Measurements from ENCODE around the gene WRNIP1. TPM values are rescaled to one million over a fixed set of nuclear protein-coding genes. Genes with fewer than 3 reads are reported as not detected.

WRNIP1 gene
- total RNA-seq, 4 donors from 2014 or later = 72.3 to 94.7 (median 87.0) TPM

DNA sequence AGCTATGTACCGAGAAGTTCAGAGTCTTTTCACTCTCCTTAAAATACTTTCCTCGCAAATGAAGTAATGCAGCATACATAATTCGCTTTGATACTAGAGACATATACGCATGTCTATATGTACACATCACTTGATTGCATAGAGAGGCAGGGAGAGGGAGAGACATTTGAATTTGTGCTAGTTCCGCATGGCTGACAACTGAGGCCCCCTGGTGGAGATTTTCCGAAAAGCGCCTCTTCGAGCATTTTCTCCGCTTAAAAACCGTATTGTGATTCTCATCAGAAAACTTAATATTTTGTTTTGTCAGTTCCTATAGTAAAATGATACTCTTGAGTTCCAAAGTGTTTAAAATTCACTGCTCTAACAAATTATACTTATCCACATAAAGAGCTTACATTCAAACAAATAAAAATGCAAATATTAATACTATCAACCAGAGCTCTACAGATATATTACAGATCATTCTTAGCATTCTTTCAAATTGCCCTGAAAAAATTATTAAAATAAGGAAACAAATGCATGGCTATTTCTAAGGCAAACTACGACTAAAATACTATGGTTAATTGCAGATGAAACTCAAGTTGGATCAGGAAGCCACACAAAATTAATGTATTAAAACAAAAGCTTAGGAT lies 15.1 kb upstream of the WRNIP1 start:
- WGBS, 2 donors = 7 to 10% methylated on average over 11 of the region's 11 CpGs
- no peak for TF ChIP-seq POLR2A (IDR thresholded peaks at IDR 0.05)
- TF ChIP-seq, protein P1, sequence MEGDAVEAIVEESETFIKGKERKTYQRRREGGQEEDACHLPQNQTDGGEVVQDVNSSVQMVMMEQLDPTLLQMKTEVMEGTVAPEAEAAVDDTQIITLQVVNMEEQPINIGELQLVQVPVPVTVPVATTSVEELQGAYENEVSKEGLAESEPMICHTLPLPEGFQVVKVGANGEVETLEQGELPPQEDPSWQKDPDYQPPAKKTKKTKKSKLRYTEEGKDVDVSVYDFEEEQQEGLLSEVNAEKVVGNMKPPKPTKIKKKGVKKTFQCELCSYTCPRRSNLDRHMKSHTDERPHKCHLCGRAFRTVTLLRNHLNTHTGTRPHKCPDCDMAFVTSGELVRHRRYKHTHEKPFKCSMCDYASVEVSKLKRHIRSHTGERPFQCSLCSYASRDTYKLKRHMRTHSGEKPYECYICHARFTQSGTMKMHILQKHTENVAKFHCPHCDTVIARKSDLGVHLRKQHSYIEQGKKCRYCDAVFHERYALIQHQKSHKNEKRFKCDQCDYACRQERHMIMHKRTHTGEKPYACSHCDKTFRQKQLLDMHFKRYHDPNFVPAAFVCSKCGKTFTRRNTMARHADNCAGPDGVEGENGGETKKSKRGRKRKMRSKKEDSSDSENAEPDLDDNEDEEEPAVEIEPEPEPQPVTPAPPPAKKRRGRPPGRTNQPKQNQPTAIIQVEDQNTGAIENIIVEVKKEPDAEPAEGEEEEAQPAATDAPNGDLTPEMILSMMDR (IDR thresholded peaks at IDR 0.05) = peak in 1 of 3 donors; percentile 26
- intact Hi-C loops (cut with DNase I; ENCODE audit: low total_unique reads) = no loop called here
- DNase-seq (ENCODE audit: low spot score in 2 of 2) = peak; percentile 41 to 92
- no peak overlapping the region for H3K4me3 ChIP-seq (ENCODE audit: low read depth, poor library complexity, severe bottlenecking)

DNA sequence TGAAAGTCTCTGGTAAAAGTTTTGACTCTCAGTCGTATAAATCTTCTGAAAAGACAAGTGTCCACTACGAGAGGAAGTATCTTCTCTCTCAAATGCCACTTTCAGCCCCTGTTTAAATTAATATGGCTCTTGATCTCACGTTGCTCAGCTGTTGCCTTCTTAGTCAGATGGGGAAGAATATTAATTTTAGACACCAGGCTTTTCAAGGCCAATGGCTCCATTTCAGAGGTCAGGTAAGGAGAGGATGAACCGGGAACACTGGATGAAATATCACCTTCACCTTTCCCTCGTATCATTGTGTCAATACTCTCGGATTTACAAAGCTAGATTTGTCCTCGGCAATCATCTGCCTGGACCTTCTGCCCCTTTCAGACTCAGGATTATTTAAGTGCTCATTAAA lies 14.4 kb upstream of the WRNIP1 start, which contains the start of gene MYLK4:
MYLK4 (minus strand) TSS at position 91 of the 400 bp plus-strand sequence. CDS start 1,628 bp downstream, outside the sequence.
- WGBS, 2 donors = 89 to 90% methylated on average over 7 of the region's 7 CpGs
- no peak for DNase-seq (ENCODE audit: low spot score in 2 of 2)
- TF ChIP-seq, protein P1 (IDR thresholded peaks at IDR 0.05) = no peak
- no peak for TF ChIP-seq POLR2A (IDR thresholded peaks at IDR 0.05)
- intact Hi-C loops (cut with DNase I; ENCODE audit: low total_unique reads) = no loop called here
- H3K4me3 ChIP-seq (ENCODE audit: low read depth, poor library complexity, severe bottlenecking) = no peak within 1 kb of the TSS

DNA sequence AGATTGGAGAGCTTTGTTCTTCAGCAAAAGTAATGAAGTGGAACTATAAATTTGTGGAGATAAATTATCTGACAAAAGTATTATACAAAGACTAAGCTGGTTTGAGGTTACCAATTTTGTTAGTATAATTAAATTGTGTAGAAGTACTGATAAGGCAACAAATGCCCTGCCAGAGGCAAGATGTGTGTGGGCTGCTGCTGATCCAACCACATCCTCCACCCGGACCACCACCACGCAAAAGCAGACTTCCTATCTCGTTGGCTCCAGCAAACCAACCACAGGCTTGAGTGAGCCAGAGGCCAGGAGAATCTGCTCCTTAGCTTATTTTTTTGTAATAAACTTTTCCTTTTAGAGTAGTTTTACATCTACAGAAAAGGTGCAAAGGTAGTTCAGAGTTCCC lies 13.3 kb upstream of the WRNIP1 start:
- TF ChIP-seq POLR2A (IDR thresholded peaks at IDR 0.05) = no peak
- TF ChIP-seq, protein P1 (IDR thresholded peaks at IDR 0.05) = no peak
- H3K4me3 ChIP-seq (ENCODE audit: low read depth, poor library complexity, severe bottlenecking) = no peak overlapping the region
- intact Hi-C loops (cut with DNase I; ENCODE audit: low total_unique reads) = no loop called here
- DNase-seq (ENCODE audit: low spot score in 2 of 2) = no peak
- WGBS, 2 donors = 77 to 80% methylated on average over 3 of the region's 3 CpGs

DNA sequence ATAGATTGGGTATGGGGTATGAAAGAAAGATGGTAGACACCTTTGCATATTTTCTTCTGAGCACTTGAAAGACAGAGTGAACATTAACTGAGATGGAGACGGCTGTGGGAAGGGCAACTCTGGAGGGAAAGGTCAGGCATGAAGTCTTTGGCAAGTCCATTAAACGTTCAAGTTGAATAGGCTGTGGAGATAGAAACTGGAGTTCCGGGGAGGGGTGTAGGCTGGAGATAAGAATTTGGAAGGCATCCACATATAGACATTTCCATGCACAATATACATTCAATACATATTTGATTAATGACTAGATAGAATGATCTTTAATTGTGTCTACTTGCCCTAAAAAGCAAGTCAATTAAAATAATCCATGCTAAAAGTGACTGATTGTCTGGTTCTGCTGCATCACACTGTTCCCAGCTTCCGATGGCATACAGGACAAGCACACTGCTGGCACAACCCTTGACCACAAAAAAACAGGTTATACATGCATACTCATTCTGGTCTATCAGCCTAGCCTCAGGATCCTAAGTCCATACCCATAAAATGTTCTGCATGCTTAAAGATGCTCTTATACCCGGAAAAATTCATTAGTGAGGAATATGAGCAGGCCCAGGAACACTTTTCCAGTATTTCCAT lies 12.6 kb upstream of the WRNIP1 start:
- DNase-seq (ENCODE audit: low spot score in 2 of 2) = no peak
- TF ChIP-seq, protein P1 (IDR thresholded peaks at IDR 0.05) = no peak
- no peak for TF ChIP-seq POLR2A (IDR thresholded peaks at IDR 0.05)
- H3K4me3 ChIP-seq (ENCODE audit: low read depth, poor library complexity, severe bottlenecking) = no peak overlapping the region
- WGBS, 2 donors = 84 to 86% methylated on average over 5 of the region's 5 CpGs
- intact Hi-C loops (cut with DNase I; ENCODE audit: low total_unique reads) = no loop called here

DNA sequence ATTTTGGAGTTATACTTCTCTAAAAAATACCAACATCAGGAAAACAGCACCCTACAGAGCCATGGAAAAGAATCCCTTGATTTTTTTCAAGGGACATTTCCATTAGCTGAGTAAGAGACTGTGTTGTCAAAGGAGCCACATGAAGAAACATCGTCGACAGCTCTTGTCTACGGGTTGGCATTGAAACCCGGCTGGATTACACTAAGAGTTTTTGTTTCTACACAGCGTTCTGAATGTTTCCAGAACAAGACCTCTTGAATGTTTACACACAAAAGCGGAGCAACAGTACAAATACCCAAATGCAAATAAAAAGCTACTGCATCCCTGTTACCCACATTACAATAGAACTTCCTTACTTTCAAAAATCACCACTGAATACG lies 12.1 kb upstream of the WRNIP1 start:
- H3K4me3 ChIP-seq (ENCODE audit: low read depth, poor library complexity, severe bottlenecking) = no peak overlapping the region
- intact Hi-C loops (cut with DNase I; ENCODE audit: low total_unique reads) = no loop called here
- no peak for DNase-seq (ENCODE audit: low spot score in 2 of 2)
- 83 to 87% methylated on average over 7 of the region's 7 CpGs for WGBS, 2 donors
- TF ChIP-seq POLR2A (IDR thresholded peaks at IDR 0.05) = no peak
- TF ChIP-seq, protein P1 (IDR thresholded peaks at IDR 0.05) = no peak
